ENCODE results near the gene TYW1.
A peak's percentile ranks its signal among the peaks of the same experiment; 100 is the strongest.
"Not testable (repeated sequence)": the region's sequence is repeated elsewhere in the genome, so short reads cannot be mapped to it uniquely, and the experiment has no call there.

Gene TYW1

GRCh38 chr7:66994691-66995049 is 2.0 kb upstream of the TYW1 start:
- not testable (repeated sequence) for H2BK5ac ChIP-seq (ENCODE audit: low read depth, low read length, poor library complexity); H2AK5ac ChIP-seq (ENCODE audit: low read length); H3K9me3 ChIP-seq (ENCODE audit: insufficient read depth, low read depth, low read length); H2BK120ac ChIP-seq (ENCODE audit: insufficient read depth, low read length, poor library complexity); H3K18ac ChIP-seq (ENCODE audit: low read length); H3K79me1 ChIP-seq (ENCODE audit: low read length); H4K8ac ChIP-seq (ENCODE audit: low read depth, low read length); H4K12ac ChIP-seq (ENCODE audit: low read depth, low read length); H4K91ac ChIP-seq (ENCODE audit: low read depth, low read length); H3K27me3 ChIP-seq (ENCODE audit: insufficient read depth, low read length); H2BK12ac ChIP-seq (ENCODE audit: low read length); H3K4ac ChIP-seq (ENCODE audit: low read depth, low read length); H3K9ac ChIP-seq (ENCODE audit: low read length); H3K79me2 ChIP-seq (ENCODE audit: control insufficient read depth, insufficient read depth, low read length, poor library complexity); H3K23ac ChIP-seq (ENCODE audit: low read length); H3K4me1 ChIP-seq (ENCODE audit: control insufficient read depth in 1 of 2, insufficient read depth in 2 of 2, low read length in 2 of 2); H2AFZ ChIP-seq (ENCODE audit: insufficient read depth, low read length, poor library complexity)
- H3K27ac ChIP-seq (ENCODE audit: low read depth, low read length), result peak overlapping the region; percentile 89
- H3K36me3 ChIP-seq (ENCODE audit: control insufficient read depth in 1 of 2, insufficient read depth in 2 of 2, low read length in 2 of 2), result peaks cover 13% of the 10 kb centered on the region in 2 experiments
- peak overlapping the region; percentile 69 for H3K4me2 ChIP-seq (ENCODE audit: low read length)
- DNase-seq, result peak; percentile 85 to 88
- peak overlapping the region; percentile 1 for H3K14ac ChIP-seq (ENCODE audit: low read length)
- no CpG with 5 or more reads among the region's 9 CpGs for WGBS (ENCODE audit: extremely low coverage, insufficient coverage, insufficient read length)
- H3K4me3 ChIP-seq (ENCODE audit: low read depth, low read length), result peak overlapping the region; percentile 89

DNA sequence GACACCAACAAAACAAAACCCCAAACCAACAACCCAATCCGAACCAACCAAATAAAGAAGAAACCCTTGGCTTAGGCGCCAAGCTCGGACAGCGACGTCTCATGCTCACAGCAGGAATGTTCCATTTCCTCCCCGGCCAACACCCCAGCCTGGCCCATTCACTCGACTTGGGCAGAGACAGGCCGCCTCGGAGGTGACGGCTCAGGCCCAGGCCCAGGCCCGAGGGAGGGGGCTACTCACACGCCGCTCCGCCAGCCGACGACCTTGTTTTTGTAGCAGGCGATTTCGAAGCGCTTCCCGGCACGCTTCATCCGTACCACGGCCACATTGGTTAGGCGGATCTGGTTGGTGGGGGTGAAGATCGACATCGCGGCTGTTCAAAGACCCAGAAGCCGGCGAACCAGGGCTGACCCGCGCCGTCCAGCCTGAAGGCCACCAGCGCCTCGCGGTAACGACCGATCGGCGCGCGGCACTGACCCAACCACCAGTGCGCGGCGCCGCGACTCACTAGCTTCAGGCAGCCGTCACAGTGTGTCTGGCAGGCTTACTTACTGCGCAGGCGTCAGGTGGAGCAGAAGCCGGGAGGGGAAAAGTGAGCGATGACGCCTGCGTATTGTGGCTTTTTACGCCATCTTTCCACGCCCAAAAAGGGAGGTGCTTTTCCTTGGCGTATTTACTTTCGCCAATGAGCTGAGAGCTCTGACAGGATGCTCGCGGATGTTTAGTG is 1.4 kb upstream of the TYW1 start, which contains the start of gene SBDS:
TSS of gene SBDS (minus strand) at position 537 of the 727 bp plus-strand sequence. CDS start at position 368, 169 bp downstream.
- peaks cover 13 to 15% of the 10 kb centered on the region in 2 experiments for H3K36me3 ChIP-seq (ENCODE audit: control insufficient read depth in 1 of 2, insufficient read depth in 2 of 2, low read length in 2 of 2)
- H3K4me1 ChIP-seq (ENCODE audit: control insufficient read depth in 1 of 2, insufficient read depth in 2 of 2, low read length in 2 of 2); H3K79me2 ChIP-seq (ENCODE audit: control insufficient read depth, insufficient read depth, low read length, poor library complexity); H3K79me1 ChIP-seq (ENCODE audit: low read length); H2BK12ac ChIP-seq (ENCODE audit: low read length); H3K4ac ChIP-seq (ENCODE audit: low read depth, low read length); H3K23ac ChIP-seq (ENCODE audit: low read length); H3K27me3 ChIP-seq (ENCODE audit: insufficient read depth, low read length); H2AK5ac ChIP-seq (ENCODE audit: low read length); H3K9me3 ChIP-seq (ENCODE audit: insufficient read depth, low read depth, low read length); H3K18ac ChIP-seq (ENCODE audit: low read length): not testable (repeated sequence)
- peak within 1 kb of the TSS; percentile 26 for H2BK120ac ChIP-seq (ENCODE audit: insufficient read depth, low read length, poor library complexity)
- H4K8ac ChIP-seq (ENCODE audit: low read depth, low read length), result peak within 1 kb of the TSS; percentile 46
- H4K12ac ChIP-seq (ENCODE audit: low read depth, low read length), result peak within 1 kb of the TSS; percentile 31
- peak within 1 kb of the TSS; percentile 95 for H3K9ac ChIP-seq (ENCODE audit: low read length)
- H3K4me3 ChIP-seq (ENCODE audit: low read depth, low read length), result peak within 1 kb of the TSS; percentile 89
- H4K91ac ChIP-seq (ENCODE audit: low read depth, low read length), result peak within 1 kb of the TSS; percentile 41
- peak within 1 kb of the TSS; percentile 45 for H3K14ac ChIP-seq (ENCODE audit: low read length)
- peak within 1 kb of the TSS; percentile 89 for H3K27ac ChIP-seq (ENCODE audit: low read depth, low read length)
- H2BK5ac ChIP-seq (ENCODE audit: low read depth, low read length, poor library complexity), result peak within 1 kb of the TSS; percentile 67
- peak; percentile 97 to 99 for DNase-seq
- no CpG with 5 or more reads among the region's 59 CpGs for WGBS (ENCODE audit: extremely low coverage, insufficient coverage, insufficient read length)
- peak within 1 kb of the TSS; percentile 72 for H3K4me2 ChIP-seq (ENCODE audit: low read length)
- peak within 1 kb of the TSS; percentile 59 for H2AFZ ChIP-seq (ENCODE audit: insufficient read depth, low read length, poor library complexity)

DNA sequence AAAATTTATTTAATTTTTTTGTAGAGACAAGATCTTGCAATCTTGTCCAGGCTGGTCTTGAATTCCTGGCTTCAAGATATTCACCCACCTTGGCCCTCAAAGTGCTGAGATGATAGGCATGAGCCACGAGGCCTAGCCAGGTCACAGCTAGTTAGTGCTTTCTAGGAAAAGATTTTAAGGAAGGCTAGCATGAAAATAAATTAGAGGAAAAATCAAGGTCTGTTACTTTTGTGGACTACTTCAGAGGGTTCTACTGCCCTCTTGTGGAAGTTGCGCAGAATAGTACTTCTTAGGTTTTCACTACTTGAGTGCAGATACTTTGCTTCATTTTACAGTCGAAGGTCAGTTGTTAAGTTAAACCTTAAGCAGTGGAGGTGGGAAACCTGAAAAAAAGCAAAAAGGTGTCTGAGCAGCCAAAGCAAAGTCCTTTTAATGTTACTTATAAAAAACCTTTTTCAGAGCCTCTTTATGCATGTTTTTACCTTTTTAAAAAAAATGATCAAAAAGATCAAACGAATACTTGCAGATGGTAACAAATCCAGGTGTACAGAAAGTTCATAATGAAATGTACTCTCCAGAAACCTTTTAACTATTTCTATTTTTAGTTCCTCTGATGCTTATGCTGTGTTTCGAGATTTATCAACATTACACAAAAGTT is 4.1 kb downstream of the TYW1 start:
- not testable (repeated sequence) for H3K79me2 ChIP-seq (ENCODE audit: control insufficient read depth, insufficient read depth, low read length, poor library complexity); H4K8ac ChIP-seq (ENCODE audit: low read depth, low read length); H3K4me1 ChIP-seq (ENCODE audit: control insufficient read depth in 1 of 2, insufficient read depth in 2 of 2, low read length in 2 of 2); H2AK5ac ChIP-seq (ENCODE audit: low read length); H3K27me3 ChIP-seq (ENCODE audit: insufficient read depth, low read length); H2BK12ac ChIP-seq (ENCODE audit: low read length); H4K12ac ChIP-seq (ENCODE audit: low read depth, low read length); H3K18ac ChIP-seq (ENCODE audit: low read length); H2BK5ac ChIP-seq (ENCODE audit: low read depth, low read length, poor library complexity); H3K14ac ChIP-seq (ENCODE audit: low read length); H2BK120ac ChIP-seq (ENCODE audit: insufficient read depth, low read length, poor library complexity); H3K36me3 ChIP-seq (ENCODE audit: control insufficient read depth in 1 of 2, insufficient read depth in 2 of 2, low read length in 2 of 2); H4K91ac ChIP-seq (ENCODE audit: low read depth, low read length); H2AFZ ChIP-seq (ENCODE audit: insufficient read depth, low read length, poor library complexity); H3K9me3 ChIP-seq (ENCODE audit: insufficient read depth, low read depth, low read length); H3K79me1 ChIP-seq (ENCODE audit: low read length); H3K23ac ChIP-seq (ENCODE audit: low read length); H3K4me2 ChIP-seq (ENCODE audit: low read length); H3K4me3 ChIP-seq (ENCODE audit: low read depth, low read length); H3K4ac ChIP-seq (ENCODE audit: low read depth, low read length); H3K9ac ChIP-seq (ENCODE audit: low read length); H3K27ac ChIP-seq (ENCODE audit: low read depth, low read length)
- DNase-seq, result peak in 1 of 2 donors; percentile 47
- no CpG with 5 or more reads among the region's 5 CpGs for WGBS (ENCODE audit: extremely low coverage, insufficient coverage, insufficient read length)

- no CpG with 5 or more reads among the region's 2 CpGs for WGBS (ENCODE audit: extremely low coverage, insufficient coverage, insufficient read length)
- H3K79me1 ChIP-seq (ENCODE audit: low read length); H4K8ac ChIP-seq (ENCODE audit: low read depth, low read length): not testable (repeated sequence)
Observed at GRCh38 chr7:67004145-67004544, 7.5 kb downstream of the TYW1 start.

More at GRCh38 chr7:67004145-67004544, 7.5 kb downstream of the TYW1 start:
- not testable (repeated sequence) for H3K14ac ChIP-seq (ENCODE audit: low read length); H3K79me2 ChIP-seq (ENCODE audit: control insufficient read depth, insufficient read depth, low read length, poor library complexity); H3K4ac ChIP-seq (ENCODE audit: low read depth, low read length); H2AFZ ChIP-seq (ENCODE audit: insufficient read depth, low read length, poor library complexity); DNase-seq; H3K18ac ChIP-seq (ENCODE audit: low read length); H2BK120ac ChIP-seq (ENCODE audit: insufficient read depth, low read length, poor library complexity); H3K4me2 ChIP-seq (ENCODE audit: low read length); H3K27me3 ChIP-seq (ENCODE audit: insufficient read depth, low read length); H2BK12ac ChIP-seq (ENCODE audit: low read length); H3K4me3 ChIP-seq (ENCODE audit: low read depth, low read length); H4K12ac ChIP-seq (ENCODE audit: low read depth, low read length); H3K27ac ChIP-seq (ENCODE audit: low read depth, low read length); H2BK5ac ChIP-seq (ENCODE audit: low read depth, low read length, poor library complexity); H2AK5ac ChIP-seq (ENCODE audit: low read length); H4K91ac ChIP-seq (ENCODE audit: low read depth, low read length); H3K23ac ChIP-seq (ENCODE audit: low read length); H3K9ac ChIP-seq (ENCODE audit: low read length); H3K9me3 ChIP-seq (ENCODE audit: insufficient read depth, low read depth, low read length); H3K4me1 ChIP-seq (ENCODE audit: control insufficient read depth in 1 of 2, insufficient read depth in 2 of 2, low read length in 2 of 2)
- H3K36me3 ChIP-seq (ENCODE audit: control insufficient read depth in 1 of 2, insufficient read depth in 2 of 2, low read length in 2 of 2), result peaks cover 9 to 12% of the 10 kb centered on the region in 2 experiments

All from trophoblast cell (in vitro differentiated cells and primary cell).